Measurements from ENCODE around the gene SERPINA5.

GRCh38 chr14:94593749-94594431, 12.7 kb downstream of the SERPINA5 start:
- TF ChIP-seq POU2F2 (IDR thresholded peaks at IDR 0.05; ENCODE audit: low read depth, low read length) (no peak), POLR2A (IDR thresholded peaks at IDR 0.05; ENCODE audit: low read depth, low read length) (no peak), POLR2AphosphoS5 (IDR thresholded peaks at IDR 0.05; ENCODE audit: low read depth, low read length) (no peak), TAF1 (IDR thresholded peaks at IDR 0.05; ENCODE audit: low read depth, low read length) (no peak), PAX5 (IDR thresholded peaks at IDR 0.05; ENCODE audit: insufficient read depth, low read length, severe bottlenecking) (no peak)

Measured in GM12891 (cell line).